ENCODE results near the gene HLA-DRA.

Gene HLA-DRA

GRCh38 chr6:32444433-32444832 is 4.7 kb downstream of the HLA-DRA start:
- Histone ChIP-seq H4K20me1 (ENCODE audit: insufficient read depth, low read length, poor library complexity, severe bottlenecking) (no peaks in the 10 kb centered on the region), H3K36me3 (ENCODE audit: insufficient read depth, low read length) (no peaks in the 10 kb centered on the region), H3K79me2 (ENCODE audit: insufficient read depth, low read length) (no peaks in the 10 kb centered on the region), H3K9me2 (replicated peaks; ENCODE audit: low read depth, low read length) (no peaks in the 10 kb centered on the region), H3K4me1 (ENCODE audit: insufficient read depth, low read length, poor library complexity, severe bottlenecking) (peaks cover 3% of the 10 kb centered on the region), H3K27me3 (ENCODE audit: insufficient read depth, low read length, poor library complexity, severe bottlenecking) (no peaks in the 10 kb centered on the region), H3K4me3 (ENCODE audit: low read length, poor library complexity, severe bottlenecking) (no peak overlapping the region), H3K9ac (ENCODE audit: low read depth, low read length, poor library complexity, severe bottlenecking) (no peak overlapping the region), H3K4me2 (ENCODE audit: low read depth, low read length, poor library complexity, severe bottlenecking) (no peak overlapping the region), H3F3A (ENCODE audit: low read depth) (no peaks in the 10 kb centered on the region), H2AFZ (ENCODE audit: low read length) (no peak overlapping the region), H3K9me3 (ENCODE audit: insufficient read depth, low read depth, low read length) (no peaks in the 10 kb centered on the region)
- TF ChIP-seq EZH2phosphoT487 (IDR thresholded peaks at IDR 0.05; ENCODE audit: borderline replicate concordance) (no peak), CTCF (conservative IDR thresholded peaks at IDR 0.05; ENCODE audit: low read length) (no peak)

- H2AFZ ChIP-seq (ENCODE audit: low read length): no peak overlapping the region
- H3K9ac ChIP-seq (ENCODE audit: low read depth, low read length, poor library complexity, severe bottlenecking): no peak overlapping the region
- no peaks in the 10 kb centered on the region for H3K36me3 ChIP-seq (ENCODE audit: insufficient read depth, low read length)
- no peaks in the 10 kb centered on the region for H3K9me2 ChIP-seq (replicated peaks; ENCODE audit: low read depth, low read length)
- H3K27me3 ChIP-seq (ENCODE audit: insufficient read depth, low read length, poor library complexity, severe bottlenecking): no peaks in the 10 kb centered on the region
- H3K4me2 ChIP-seq (ENCODE audit: low read depth, low read length, poor library complexity, severe bottlenecking): no peak overlapping the region
- no peak overlapping the region for H3K4me3 ChIP-seq (ENCODE audit: low read length, poor library complexity, severe bottlenecking)
- H3K4me1 ChIP-seq (ENCODE audit: insufficient read depth, low read length, poor library complexity, severe bottlenecking): no peaks in the 10 kb centered on the region
- no peaks in the 10 kb centered on the region for H3K9me3 ChIP-seq (ENCODE audit: insufficient read depth, low read depth, low read length)
- TF ChIP-seq EZH2phosphoT487 (IDR thresholded peaks at IDR 0.05; ENCODE audit: borderline replicate concordance): no peak
- no peak for TF ChIP-seq CTCF (conservative IDR thresholded peaks at IDR 0.05; ENCODE audit: low read length)
- H4K20me1 ChIP-seq (ENCODE audit: insufficient read depth, low read length, poor library complexity, severe bottlenecking): no peaks in the 10 kb centered on the region
- no peaks in the 10 kb centered on the region for H3F3A ChIP-seq (ENCODE audit: low read depth)
- no peaks in the 10 kb centered on the region for H3K79me2 ChIP-seq (ENCODE audit: insufficient read depth, low read length)
Measured at GRCh38 chr6:32445321-32445854, 5.7 kb downstream of the HLA-DRA start.

DNA sequence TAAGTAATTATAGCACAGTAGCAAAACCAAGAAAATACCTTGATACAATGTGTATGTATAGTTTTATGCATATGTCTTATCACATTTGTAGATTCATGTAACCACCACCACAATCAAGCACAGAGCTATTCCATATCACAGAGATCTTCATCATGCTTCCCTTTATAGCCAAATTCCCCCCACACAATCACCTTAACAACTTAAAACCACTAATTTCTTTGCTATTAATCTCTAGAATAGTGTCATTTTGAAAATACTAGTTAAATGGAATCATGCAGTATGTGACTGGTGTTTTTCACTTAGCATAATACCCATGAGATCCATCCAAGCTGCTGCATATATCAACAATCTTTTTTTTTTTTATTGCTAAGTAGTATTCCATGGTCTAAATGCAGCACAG is 8.2 kb downstream of the HLA-DRA start:
- Histone ChIP-seq H3F3A (ENCODE audit: low read depth) (no peaks in the 10 kb centered on the region), H3K27me3 (ENCODE audit: insufficient read depth, low read length, poor library complexity, severe bottlenecking) (no peaks in the 10 kb centered on the region), H3K4me1 (ENCODE audit: insufficient read depth, low read length, poor library complexity, severe bottlenecking) (no peaks in the 10 kb centered on the region), H3K36me3 (ENCODE audit: insufficient read depth, low read length) (no peaks in the 10 kb centered on the region), H3K9me2 (replicated peaks; ENCODE audit: low read depth, low read length) (no peaks in the 10 kb centered on the region), H3K9me3 (ENCODE audit: insufficient read depth, low read depth, low read length) (no peaks in the 10 kb centered on the region), H3K4me3 (ENCODE audit: low read length, poor library complexity, severe bottlenecking) (no peak overlapping the region), H3K9ac (ENCODE audit: low read depth, low read length, poor library complexity, severe bottlenecking) (no peak overlapping the region), H3K4me2 (ENCODE audit: low read depth, low read length, poor library complexity, severe bottlenecking) (no peak overlapping the region), H4K20me1 (ENCODE audit: insufficient read depth, low read length, poor library complexity, severe bottlenecking) (no peaks in the 10 kb centered on the region), H3K79me2 (ENCODE audit: insufficient read depth, low read length) (no peaks in the 10 kb centered on the region), H2AFZ (ENCODE audit: low read length) (no peak overlapping the region)
- TF ChIP-seq CTCF (conservative IDR thresholded peaks at IDR 0.05; ENCODE audit: low read length) (no peak), EZH2phosphoT487 (IDR thresholded peaks at IDR 0.05; ENCODE audit: borderline replicate concordance) (no peak)
